Uterus (tissue), 2 donors: Measurements from ENCODE around the gene NTRK3.

Experiments used
- CTCF ChIP-seq, 4 experiments: fragments of 200-600 bp in 2 of 4; fragments of 450-650 bp in 2 of 4; sonication (generic) in 2 of 4; IDR thresholded peaks; one replicate each; pipeline ENCODE4 v1.5.1; 2016 to 2019; ENCODE audit warnings: antibody characterized with exemption in 4 of 4, mild to moderate bottlenecking in 2 of 4, moderate library complexity in 1 of 4
- POLR2A ChIP-seq, 2 donors: fragments of 450-650 bp; IDR thresholded peaks; one replicate each; pipeline ENCODE4 v1.6.1; 2016; ENCODE audit warnings: antibody characterized with exemption in 2 of 2, mild to moderate bottlenecking in 1 of 2, moderate library complexity in 1 of 2

GRCh38 chr15:88276821-88277410 is 20.4 kb upstream of the NTRK3 start:
- no peak for TF ChIP-seq CTCF (IDR thresholded peaks at IDR 0.05)
- TF ChIP-seq POLR2A (IDR thresholded peaks at IDR 0.05): no peak
